HCT116 (cell line): ENCODE measurements around the gene SLC26A9. TPM values are rescaled to one million over a fixed set of nuclear protein-coding genes. Genes with fewer than 3 reads are reported as not detected.

Experiments
- ATAC-seq: fragments of 200-7000 bp; cut with Tn5 transposase; 2 replicates; pipeline ENCODE4 v1.9.1; 2020; ENCODE audit warnings: mild to moderate bottlenecking, moderate library complexity
- BruUV-seq: library from RNA; stranded (reverse); fragments of 400-500 nt; replicated peaks from 2 replicates; lab custom pipeline; 2021; lab: Mats Ljungman, UMichigan
- CTCF ChIA-PET: fragments of 300-600 bp; sonication (Branson Sonifier 250); formaldehyde crosslinking; loops from one replicate; lab custom pipeline; 2021; ENCODE audit warnings: antibody characterized with exemption; lab: Charles Lee
- POLR2A ChIA-PET: fragments of 300-600, 350-600 bp; sonication (Branson Sonifier 250); formaldehyde crosslinking; loops from one replicate; lab custom pipeline; 2021; ENCODE audit warnings: antibody characterized with exemption; lab: Charles Lee
- RAD21 ChIA-PET, 2 experiments: fragments of 300-600 bp; sonication (Branson Sonifier 250); formaldehyde crosslinking; loops; one replicate each; lab custom pipeline; 2023; ENCODE audit warnings: low total read pairs in 2 of 2; ENCODE audit not compliant: uncharacterized antibody in 2 of 2, unreplicated experiment in 2 of 2, low non-redundant PET in 1 of 2; lab: Charles Lee
- DNase-seq: peaks from one replicate; pipeline ENCODE4 v3.0.0-alpha.2; 2010; ENCODE audit warnings: low read depth, low spot score
- H2AFZ ChIP-seq: fragments of 200-600 bp; shearing (Covaris generic), sonication (generic); 2 replicates; pipeline ENCODE4 v1.6.1; 2017; ENCODE audit warnings: low read depth, mixed run types, mixed read lengths, antibody characterized with exemption, low read length; ENCODE audit not compliant: poor library complexity, severe bottlenecking
- H3K27ac ChIP-seq: 2 replicates; pipeline ENCODE4 v1.5.1; 2012; ENCODE audit warnings: low read depth, low read length
- H3K27me3 ChIP-seq: fragments of 200-600 bp; sonication (generic); 2 replicates; pipeline ENCODE4 v1.6.1; 2016; ENCODE audit warnings: mixed run types, low read length, mixed read lengths; ENCODE audit not compliant: insufficient read depth
- H3K36me3 ChIP-seq, 2 experiments: fragments of 200-500 bp in 1 of 2; fragments of 200-600 bp in 1 of 2; sonication (Bioruptor generic) in 1 of 2; sonication (generic) in 1 of 2; 2 replicates each; pipeline versions ENCODE4 v1.5.1 to v1.6.1; 2014 to 2016; ENCODE audit warnings: low read length in 2 of 2, inconsistent platforms in 1 of 2, mixed read lengths in 1 of 2, mixed run types in 1 of 2; ENCODE audit not compliant: insufficient read depth in 2 of 2, control insufficient read depth in 1 of 2
- H3K4me1 ChIP-seq, 2 experiments: fragments of 200-600 bp in 1 of 2; sonication (generic) in 1 of 2; 2 replicates each; pipeline versions ENCODE4 v1.5.1 to v1.6.1; 2012 to 2017; ENCODE audit warnings: low read length in 2 of 2, inconsistent platforms in 1 of 2, mild to moderate bottlenecking in 1 of 2, mixed read lengths in 1 of 2, mixed run types in 1 of 2, moderate library complexity in 1 of 2; ENCODE audit not compliant: insufficient read depth in 2 of 2, control insufficient read depth in 1 of 2
- H3K4me2 ChIP-seq: fragments of 200-600 bp; sonication (generic); 2 replicates; pipeline ENCODE4 v1.6.1; 2017; ENCODE audit warnings: mixed run types, low read length, mixed read lengths
- H3K4me3 ChIP-seq, 2 experiments: fragments of 200-600 bp in 1 of 2; sonication (generic) in 1 of 2; replicated peaks in 1 of 2; 2 replicates each; pipeline ENCODE4 v1.5.1; 2011 to 2016; ENCODE audit warnings: low read length in 2 of 2, control low read depth in 1 of 2, low read depth in 1 of 2, mild to moderate bottlenecking in 1 of 2, mixed read lengths in 1 of 2, mixed run types in 1 of 2
- H3K79me2 ChIP-seq: fragments of 200-600 bp; sonication (generic); 2 replicates; pipeline ENCODE4 v1.6.1; 2017; ENCODE audit warnings: mild to moderate bottlenecking, mixed run types, low read length, moderate library complexity, mixed read lengths; ENCODE audit not compliant: insufficient read depth
- H3K9ac ChIP-seq: fragments of 200-600 bp; sonication (generic); 2 replicates; pipeline ENCODE4 v1.6.1; 2016; ENCODE audit warnings: low read length, mixed read lengths
- H3K9me2 ChIP-seq: fragments of 200-600 bp; sonication (generic), shearing (Covaris generic); 2 replicates; pipeline ENCODE4 v1.6.1; 2017; ENCODE audit warnings: mixed run types, mild to moderate bottlenecking, moderate library complexity; ENCODE audit not compliant: insufficient read depth
- H3K9me3 ChIP-seq, 2 experiments: fragments of 200-500 bp in 1 of 2; fragments of 200-600 bp in 1 of 2; sonication (Bioruptor generic) in 1 of 2; sonication (generic) in 1 of 2; 2 replicates each; pipeline ENCODE4 v1.6.1; 2014 to 2017; ENCODE audit warnings: low read length in 2 of 2, mixed read lengths in 2 of 2, inconsistent platforms in 1 of 2, low read depth in 1 of 2, mild to moderate bottlenecking in 1 of 2, mixed run types in 1 of 2, moderate library complexity in 1 of 2; ENCODE audit not compliant: control insufficient read depth in 1 of 2, insufficient read depth in 1 of 2
- H4K20me1 ChIP-seq: fragments of 200-600 bp; sonication (generic), shearing (Covaris generic); 2 replicates; pipeline ENCODE4 v1.6.1; 2017; ENCODE audit warnings: mixed run types, mild to moderate bottlenecking, moderate library complexity; ENCODE audit not compliant: insufficient read depth
- ATF3 ChIP-seq: IDR thresholded peaks from 2 replicates; pipeline ENCODE4 v1.6.1; 2012
- CTCF ChIP-seq, 3 experiments: fragments of 200-600 bp in 1 of 3; sonication (generic) in 1 of 3; IDR thresholded peaks in 2 of 3; conservative IDR thresholded peaks in 1 of 3; 2 replicates each; pipeline ENCODE4 v1.5.1; 2012 to 2017; ENCODE audit warnings: low read depth in 2 of 3, low read length in 2 of 3, antibody characterized with exemption in 1 of 3, borderline replicate concordance in 1 of 3, control low read depth in 1 of 3, mild to moderate bottlenecking in 1 of 3, mixed read lengths in 1 of 3, mixed run types in 1 of 3, moderate library complexity in 1 of 3; ENCODE audit not compliant: insufficient read depth in 1 of 3
- ELF1 ChIP-seq: IDR thresholded peaks from 2 replicates; pipeline ENCODE4 v1.6.1; 2012; ENCODE audit warnings: low read depth, borderline replicate concordance
- EZH2phosphoT487 ChIP-seq: fragments of 200-600 bp; IDR thresholded peaks from 2 replicates; pipeline ENCODE4 v1.6.1; 2018; ENCODE audit warnings: antibody characterized with exemption, borderline replicate concordance
- RAD21 ChIP-seq: IDR thresholded peaks from 2 replicates; pipeline ENCODE4 v1.6.1; 2012; ENCODE audit warnings: low read depth, mild to moderate bottlenecking
- SP1 ChIP-seq: IDR thresholded peaks from 2 replicates; pipeline ENCODE4 v1.6.1; 2012; ENCODE audit warnings: low read depth
- YY1 ChIP-seq: IDR thresholded peaks from 2 replicates; pipeline ENCODE4 v1.6.1; 2011; ENCODE audit warnings: low read length, low read depth, moderate library complexity, mild to moderate bottlenecking; ENCODE audit not compliant: insufficient replicate concordance; ENCODE audit errors: extremely low read depth
- ZBTB33 ChIP-seq: IDR thresholded peaks from 2 replicates; pipeline ENCODE4 v1.6.1; 2011; ENCODE audit warnings: mild to moderate bottlenecking, low read length, moderate library complexity; ENCODE audit not compliant: insufficient replicate concordance; ENCODE audit errors: extremely low read depth
- ZNF274 ChIP-seq: fragments of 200-500 bp; sonication (Bioruptor generic); IDR thresholded peaks from 2 replicates; pipeline ENCODE4 v1.6.1; 2014; ENCODE audit warnings: mild to moderate bottlenecking, low read depth, low read length, inconsistent platforms
- intact Hi-C: fragments of 100-400 bp; cut with micrococcal nuclease; formaldehyde crosslinking; loops from 2 replicates; pipeline ENCODE4 v1.10.0; 2022
- total RNA-seq: library from RNA; stranded (reverse); gene quantifications from one replicate; pipeline ENCODE4 v1.2.1, GENCODE V29; 2021; ENCODE audit not compliant: unreplicated experiment

The SLC26A9 gene
- total RNA-seq, 1 experiment from 2014 or later: not detected

DNA sequence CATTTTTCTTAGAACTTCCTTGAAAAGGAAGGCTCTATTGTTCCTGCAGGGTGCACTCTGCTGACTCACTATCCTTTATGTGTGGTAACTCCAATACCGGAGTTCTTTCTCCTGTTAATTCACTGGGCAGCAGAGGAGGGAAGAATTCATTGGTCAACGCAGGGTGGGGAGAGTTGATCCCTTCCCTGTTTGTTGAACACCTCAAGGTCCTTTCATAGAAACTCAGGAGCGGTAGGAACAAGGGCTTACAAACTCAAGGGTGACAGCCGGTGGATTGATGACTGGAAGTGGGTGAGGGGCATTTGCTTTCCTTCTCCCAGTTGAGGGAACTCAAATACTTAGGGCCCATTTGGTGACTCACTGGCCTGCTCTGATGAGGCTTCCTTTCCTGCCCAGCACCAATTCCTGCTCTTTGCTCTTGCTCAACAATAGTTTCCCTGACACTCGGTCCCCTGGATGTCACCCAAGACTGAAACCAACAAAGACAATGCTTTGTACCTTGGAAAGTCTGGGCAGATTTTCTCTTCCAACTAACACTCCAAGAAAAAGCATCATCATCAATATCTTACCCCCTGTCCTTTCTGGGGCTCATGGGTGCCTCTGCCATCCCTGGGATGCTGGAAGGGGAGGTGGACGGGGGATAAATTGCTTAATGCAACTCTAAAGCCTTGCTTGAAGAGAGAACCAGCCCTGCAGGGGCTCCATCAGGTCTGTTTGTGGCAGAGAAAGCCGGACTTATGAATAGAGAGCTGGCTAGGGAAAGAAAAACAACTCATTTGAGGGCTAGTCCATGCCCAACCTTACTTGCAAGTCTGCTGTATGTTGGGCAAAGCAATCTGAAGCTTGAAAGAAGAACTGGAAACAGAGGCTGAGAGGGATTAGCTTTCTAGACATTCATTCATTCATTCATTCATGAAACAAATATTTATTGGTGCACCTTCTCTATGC, 9.3 kb downstream of the SLC26A9 start:
- Histone ChIP-seq H3K9me3 (no peaks in the 10 kb centered on the region), H3K4me3 (no peak overlapping the region), H3K9ac (no peak overlapping the region), H2AFZ (no peak overlapping the region), H3K4me2 (peak overlapping the region; percentile 33), H3K9me2 (no peaks in the 10 kb centered on the region), H3K27ac (no peak overlapping the region), H3K79me2 (no peaks in the 10 kb centered on the region), H3K36me3 (no peaks in the 10 kb centered on the region), H3K4me1 (peaks cover 4 to 25% of the 10 kb centered on the region in 2 experiments; a peak in 2 of 4 replicates), H4K20me1 (no peaks in the 10 kb centered on the region), H3K27me3 (no peaks in the 10 kb centered on the region)
- ATAC-seq: peak; percentile 46; the same call in 1 of the 2 replicates
- RAD21 ChIA-PET: no interaction called here
- no TSS peak for BruUV-seq
- DNase-seq: no peak
- intact Hi-C loops: no loop called here
- POLR2A ChIA-PET: no interaction called here
- TF ChIP-seq ZNF274 (no peak), ZBTB33 (no peak)
- CTCF ChIA-PET: no interaction called here

DNA sequence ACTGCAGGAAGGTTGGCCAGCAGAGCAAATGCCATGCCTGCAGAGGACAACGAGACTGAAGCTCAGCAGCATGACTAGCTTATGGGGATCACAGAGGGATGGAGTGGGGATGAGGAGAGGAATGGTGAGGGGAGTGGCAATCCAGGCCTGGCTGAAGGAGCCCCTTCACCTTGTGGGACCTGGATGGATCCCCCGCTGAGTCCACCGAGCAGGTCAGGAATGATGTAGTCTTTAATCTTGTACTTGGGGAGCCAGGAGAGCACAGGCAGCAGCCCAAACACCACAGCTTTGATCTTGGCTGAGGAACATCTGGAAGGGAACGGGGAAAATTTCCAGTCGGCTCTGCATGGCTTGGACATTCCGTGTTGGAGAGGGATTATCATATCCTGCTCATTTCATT, 10.5 kb downstream of the SLC26A9 start:
- H3K27ac ChIP-seq: no peak overlapping the region
- DNase-seq (no peak), ATAC-seq (no peak)
- no peak overlapping the region for H3K4me3 ChIP-seq
- no peak overlapping the region for H2AFZ ChIP-seq
- ChIA-PET POLR2A (no interaction called here), RAD21 (no interaction called here), CTCF (interaction anchor here (2.0 kb wide), 1 partner anchor 14 kb away, joined by 5 read pairs; no protein-coding TSS in a partner anchor)
- no peaks in the 10 kb centered on the region for H3K36me3 ChIP-seq
- intact Hi-C loops: no loop called here
- H3K9ac ChIP-seq: no peak overlapping the region
- no peak overlapping the region for H3K4me2 ChIP-seq
- no peaks in the 10 kb centered on the region for H3K9me2 ChIP-seq
- peaks cover 4 to 25% of the 10 kb centered on the region in 2 experiments; a peak in 2 of 4 replicates for H3K4me1 ChIP-seq
- no peaks in the 10 kb centered on the region for H3K79me2 ChIP-seq
- no peaks in the 10 kb centered on the region for H3K27me3 ChIP-seq
- no peaks in the 10 kb centered on the region for H4K20me1 ChIP-seq
- no peaks in the 10 kb centered on the region for H3K9me3 ChIP-seq
- no TSS peak for BruUV-seq
- no peak for TF ChIP-seq EZH2phosphoT487
- no peak for TF ChIP-seq YY1
- TF ChIP-seq ELF1: no peak
- no peak for TF ChIP-seq CTCF (IDR thresholded peaks at IDR 0.05 in 2 of 3, conservative IDR thresholded peaks at IDR 0.05 in 1 of 3; ENCODE audit: borderline replicate concordance in 1 of 3, insufficient read depth in 1 of 3, low read depth in 2 of 3, low read length in 2 of 3)
- no peak for TF ChIP-seq SP1
- no peak for TF ChIP-seq ATF3
- no peak for TF ChIP-seq RAD21
